HEK293 (cell line): ENCODE data around the gene PHACTR1.

Experiments used
- ATF2 ChIP-seq: fragments of 450-650 bp; formaldehyde crosslinking; IDR thresholded peaks from 2 replicates; pipeline ENCODE4 v1.5.1; 2016; ENCODE audit warnings: missing biosample characterization, missing genetic modification characterization, low read depth
- ZNF140 ChIP-seq: fragments of 450-650 bp; formaldehyde crosslinking; IDR thresholded peaks from 2 replicates; pipeline ENCODE4 v1.5.1; 2016; ENCODE audit warnings: missing biosample characterization, missing genetic modification characterization
- ZNF169 ChIP-seq: fragments of 450-650 bp; formaldehyde crosslinking; IDR thresholded peaks from 2 replicates; pipeline ENCODE4 v1.5.1; 2016; ENCODE audit warnings: missing biosample characterization, missing genetic modification characterization
- ZNF660 ChIP-seq: fragments of 450-650 bp; IDR thresholded peaks from 2 replicates; pipeline ENCODE4 v1.5.1; 2018; ENCODE audit warnings: missing biosample characterization, mild to moderate bottlenecking, missing genetic modification characterization

- TF ChIP-seq ZNF140 (tag by site-specific recombination) (no peak), ATF2 (tag by site-specific recombination) (no peak), ZNF660 (no peak), ZNF169 (tag by site-specific recombination) (no peak)
These were observed 585.7 kb downstream of the PHACTR1 start for GRCh38 chr6:13302291-13302690.
